Fibroblast of the conjunctiva (primary cell): ENCODE data around the gene CD59.
A peak's percentile ranks its signal among the peaks of the same experiment; 100 is the strongest.
"Not testable (repeated sequence)": the region's sequence is repeated elsewhere in the genome, so short reads cannot be mapped to it uniquely, and the experiment has no call there.

ENCODE experiments used
- DNase-seq: peaks from one replicate; pipeline ENCODE4 v3.0.0-alpha.2; 2010; ENCODE audit warnings: low read depth

The CD59 gene

DNA sequence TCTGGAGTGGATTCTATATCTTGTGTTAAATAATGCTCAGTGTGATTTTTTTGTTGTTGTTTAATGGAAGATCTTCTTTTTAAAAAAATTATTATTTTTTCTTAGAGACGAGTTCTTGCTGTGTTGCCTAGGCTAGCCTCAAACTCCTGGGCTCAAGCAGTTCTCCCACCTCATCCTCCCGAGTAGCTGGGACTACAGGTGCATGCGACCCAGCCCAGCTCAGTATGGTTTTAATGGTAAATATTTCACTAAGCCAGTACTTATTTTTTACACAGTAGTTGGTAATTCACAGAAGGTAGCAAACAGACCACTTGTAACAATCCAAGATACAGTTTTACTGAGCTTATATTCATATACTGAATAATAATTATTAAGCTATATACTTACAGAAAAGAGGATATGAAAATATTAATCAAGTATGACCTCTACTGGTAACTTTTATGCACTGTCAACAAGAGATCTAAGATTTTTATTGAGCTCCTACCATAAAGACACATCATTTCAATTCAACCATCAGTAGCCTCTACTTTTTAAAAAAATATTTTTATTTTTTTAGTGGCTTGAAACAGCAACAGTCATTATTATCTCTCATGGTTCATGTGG is 6.1 kb upstream of the CD59 start:
- DNase-seq: no peak

DNA sequence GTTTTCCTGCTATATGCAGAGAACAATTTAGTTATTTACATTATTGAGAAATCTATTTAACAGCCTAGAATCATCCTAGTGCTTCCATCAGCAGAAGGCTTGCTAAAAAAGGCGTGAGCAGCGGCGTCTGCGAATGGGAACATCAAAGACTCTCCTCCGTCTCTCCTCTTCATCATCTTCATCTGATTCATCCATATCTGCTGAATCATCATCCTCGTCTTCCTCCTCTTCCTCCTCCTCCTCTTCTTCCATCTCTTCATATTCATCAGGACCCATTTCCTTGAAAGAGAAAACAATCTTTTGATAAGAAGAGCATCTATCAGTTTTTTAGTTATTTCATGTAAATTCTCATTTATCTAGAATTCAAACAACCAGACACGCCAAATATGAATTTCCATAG is 5.6 kb upstream of the CD59 start:
- no peak for DNase-seq

DNA sequence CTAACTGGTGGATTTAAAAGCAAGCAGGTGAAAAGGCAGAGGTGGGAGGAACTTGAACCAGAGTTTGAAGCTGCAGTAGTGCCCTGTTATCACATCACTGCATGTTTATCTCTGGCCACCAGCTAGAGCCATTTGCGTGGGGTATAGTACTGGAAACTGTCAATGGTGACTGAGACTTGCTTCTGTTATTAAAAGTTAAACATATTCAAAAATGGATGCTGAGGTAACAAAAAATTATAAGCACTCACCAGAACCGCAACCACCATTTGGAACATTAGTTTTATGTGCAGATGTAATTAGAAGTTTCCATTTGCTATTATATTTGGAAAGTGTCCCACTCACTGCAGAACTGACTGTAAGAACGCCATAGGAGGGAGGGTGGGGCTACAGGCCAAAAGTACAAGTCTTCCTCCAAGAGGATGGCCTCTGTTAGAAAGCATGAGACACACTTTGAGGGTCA is 1.2 kb upstream of the CD59 start:
- DNase-seq: no peak

DNA sequence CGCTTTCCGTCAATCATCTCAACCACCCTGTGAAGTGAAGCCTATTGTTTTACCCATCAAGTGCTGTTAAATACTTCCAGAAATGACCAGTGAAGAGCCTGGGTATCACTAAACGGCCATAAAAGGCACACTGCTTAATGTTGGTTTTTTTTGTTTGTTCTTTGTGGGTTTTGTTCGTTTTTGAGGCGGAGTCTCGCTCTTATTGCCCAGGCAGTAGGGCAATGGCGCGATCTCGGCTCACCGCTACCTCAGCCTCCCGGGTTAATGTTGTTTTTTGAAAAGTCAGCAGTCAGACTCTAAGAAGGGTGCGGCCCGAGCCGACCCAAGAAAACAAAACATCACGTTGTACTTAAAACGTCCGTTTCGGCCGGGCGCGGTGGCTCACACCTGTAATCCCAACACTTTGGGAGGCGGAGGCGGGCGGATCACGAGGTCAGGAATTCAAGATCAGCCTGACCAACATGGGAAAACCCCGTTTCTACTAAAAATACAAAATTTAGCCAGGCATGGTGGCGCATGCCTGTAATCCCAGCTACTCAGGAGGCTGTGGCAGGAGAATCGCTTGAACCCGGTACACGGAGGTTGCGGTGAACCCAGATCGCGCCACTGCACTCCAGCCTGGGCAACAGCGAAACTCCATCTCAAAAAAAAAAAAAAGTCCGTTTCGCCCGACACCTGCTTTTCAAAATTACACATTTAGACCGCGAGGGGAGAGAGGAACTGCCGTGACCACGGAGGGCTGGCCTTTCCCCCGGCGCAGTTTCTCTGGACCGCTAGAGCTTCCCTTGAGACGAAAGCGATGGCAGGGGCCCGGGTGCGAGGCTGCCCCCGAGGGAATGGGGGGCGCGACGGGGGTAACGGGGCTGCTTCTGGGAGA is 714 bp downstream of the CD59 start:
- DNase-seq: no peak

DNA sequence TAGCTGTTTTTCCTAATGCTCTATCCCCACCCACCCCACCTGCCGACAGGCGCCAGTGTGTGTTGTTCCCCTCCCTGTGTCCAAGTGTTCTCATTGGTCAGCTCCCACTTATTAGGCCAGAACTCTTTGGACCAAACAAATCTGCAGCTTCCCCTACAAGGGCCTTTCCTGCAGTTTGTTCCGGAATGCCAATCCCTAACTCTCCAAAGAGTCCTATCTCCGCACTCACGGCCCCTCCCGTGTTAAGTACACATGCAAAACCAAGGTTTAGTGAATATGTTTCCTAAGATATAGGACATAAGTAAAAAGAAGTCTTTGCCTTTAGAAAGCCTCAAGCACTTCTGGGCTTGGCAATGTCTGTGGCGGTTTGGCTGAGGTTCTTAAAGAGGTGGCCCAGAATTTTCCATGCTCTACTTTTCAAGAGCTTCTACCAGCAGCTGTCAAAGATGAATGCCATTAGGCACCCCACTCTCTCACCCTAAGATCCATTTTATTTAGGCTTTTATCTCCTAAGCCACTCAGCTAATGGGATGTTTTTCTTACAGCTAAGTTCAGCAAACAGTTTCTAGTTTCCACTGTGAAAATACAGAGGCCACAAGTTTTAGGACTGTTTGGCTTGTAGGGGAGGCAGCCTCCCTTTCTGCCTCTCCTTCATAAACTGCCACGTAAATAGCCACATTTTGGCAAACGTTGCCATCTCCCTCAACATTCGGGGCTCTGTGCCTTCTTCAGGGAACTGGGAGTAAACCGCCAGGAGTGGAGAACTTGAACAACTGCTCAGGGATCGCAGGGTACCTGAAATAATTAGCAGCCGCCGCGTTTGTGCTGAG is 1.6 kb downstream of the CD59 start:
- DNase-seq: no peak

- no peak for DNase-seq
Observed at GRCh38 chr11:33733980-33734379, 2.2 kb downstream of the CD59 start.

DNA sequence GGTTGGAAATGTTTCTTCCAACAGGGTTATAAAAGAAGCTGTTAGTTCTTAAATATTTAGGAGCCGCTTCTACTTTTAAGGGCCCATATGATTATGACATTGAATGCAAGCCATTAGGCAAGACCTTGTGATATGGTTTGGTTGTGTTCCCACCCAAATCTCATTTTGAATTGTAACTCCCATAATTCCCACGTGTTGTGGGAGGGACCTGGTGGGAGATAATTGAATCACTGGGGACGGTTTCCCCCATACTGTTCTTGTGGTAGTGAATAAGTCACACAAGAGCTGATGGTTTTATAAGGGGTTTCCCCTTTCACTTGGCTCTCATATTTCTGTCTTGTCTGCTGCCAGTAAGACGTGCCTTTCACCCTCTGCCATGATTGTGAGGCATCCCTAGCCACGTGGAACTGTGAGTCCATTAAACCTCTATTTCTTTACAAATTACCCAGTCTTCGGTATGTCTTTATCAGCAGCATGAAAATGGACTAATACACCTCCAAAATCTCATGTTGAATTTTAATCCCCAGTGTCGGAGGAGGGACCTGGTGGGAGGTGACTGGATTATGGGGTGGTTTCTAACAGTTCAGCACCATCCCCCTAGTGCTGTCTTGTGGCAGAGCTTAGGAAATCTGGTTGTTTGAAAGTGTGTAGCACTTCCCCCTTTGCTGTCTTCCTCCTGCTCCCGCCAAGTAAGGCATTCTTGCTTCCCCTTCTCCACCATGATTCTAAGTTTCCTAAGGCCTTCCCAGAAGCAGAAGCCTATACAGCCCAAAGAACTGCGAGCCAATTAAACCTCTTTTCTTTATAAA is 4.3 kb downstream of the CD59 start:
- DNase-seq: no peak

GRCh38 chr11:33730716-33731115 is 5.5 kb downstream of the CD59 start:
- no peak for DNase-seq

DNA sequence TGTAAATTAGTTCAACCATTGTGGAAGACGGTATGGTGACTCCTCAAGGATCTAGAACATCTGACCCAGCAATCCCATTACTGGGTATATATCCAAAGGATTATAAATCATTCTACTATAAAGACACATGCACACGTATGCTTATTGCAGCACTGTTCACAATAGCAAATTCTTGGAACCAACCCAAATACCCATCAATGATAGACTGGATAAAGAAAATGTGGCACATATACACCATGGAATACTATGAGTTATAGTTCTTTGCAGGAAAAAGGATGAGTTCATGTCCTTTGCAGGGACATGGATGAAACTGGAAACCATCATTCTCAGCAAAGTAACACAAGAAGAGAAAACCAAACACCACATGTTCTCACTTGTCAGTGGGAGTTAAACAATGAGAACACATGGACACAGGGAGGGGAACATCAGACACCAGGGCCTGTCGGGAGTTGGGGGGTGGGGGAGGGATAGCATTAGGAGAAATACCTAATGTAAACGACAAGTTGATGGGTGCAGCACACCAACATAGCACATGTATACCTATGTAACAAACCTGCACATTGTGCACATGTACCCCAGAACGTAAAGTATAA is 7.1 kb downstream of the CD59 start:
- DNase-seq: not testable (repeated sequence)

- DNase-seq: not testable (repeated sequence)
Observed at GRCh38 chr11:33727539-33727938, 8.7 kb downstream of the CD59 start.

- DNase-seq: no peak
Observed at GRCh38 chr11:33725496-33725895, 10.7 kb downstream of the CD59 start.

DNA sequence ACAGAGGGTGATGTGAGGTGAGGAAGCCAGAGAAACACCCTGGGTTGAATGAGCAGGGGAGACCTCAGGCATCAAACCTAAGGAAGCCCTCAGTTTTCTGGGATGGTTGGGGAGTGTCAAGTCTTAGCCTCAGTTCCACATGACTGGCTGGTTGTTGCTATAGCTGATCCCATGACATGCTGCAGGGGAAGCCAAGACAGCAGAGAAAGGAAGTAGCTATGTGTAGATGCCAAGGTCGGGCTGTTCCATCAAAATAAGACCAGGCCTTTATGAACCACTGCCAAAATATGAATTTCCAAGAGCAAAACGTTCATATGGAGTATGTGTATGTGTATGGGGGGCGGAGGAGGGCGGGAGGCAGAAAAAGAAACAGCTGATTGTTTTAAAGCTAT is 11.6 kb downstream of the CD59 start:
- no peak for DNase-seq

- peak; percentile 48 for DNase-seq
Observed at GRCh38 chr11:33723238-33723881, 12.9 kb downstream of the CD59 start.

DNA sequence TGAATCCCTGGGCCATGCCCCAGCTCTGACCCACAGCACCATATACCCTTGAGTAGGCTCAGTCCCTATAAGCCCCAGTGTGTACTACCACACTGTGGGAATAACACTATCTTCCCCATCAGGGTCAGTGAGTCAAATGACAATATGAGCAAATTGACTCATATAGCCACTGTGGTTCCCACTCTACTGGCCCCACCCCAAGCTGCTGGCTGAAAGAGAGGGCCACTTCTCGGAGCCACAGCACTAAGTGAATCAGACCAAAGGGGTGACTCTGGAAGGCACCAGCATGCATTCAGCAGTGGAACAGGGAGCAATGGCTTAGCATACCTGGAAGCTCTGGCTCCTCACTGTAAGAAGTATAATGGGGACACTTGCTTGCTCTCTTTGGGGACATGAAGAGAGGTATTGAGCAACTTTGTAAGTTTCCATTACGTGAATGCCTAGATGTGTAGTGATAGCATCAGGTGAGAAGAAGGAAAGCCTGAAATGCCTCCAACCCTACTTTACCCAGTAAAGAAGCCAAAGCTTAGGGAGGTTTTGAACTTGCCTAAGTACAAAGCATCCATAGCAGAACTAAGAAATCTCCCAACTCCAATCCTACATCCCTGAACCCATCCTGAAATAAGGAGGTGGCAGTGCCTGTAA is 13.5 kb downstream of the CD59 start:
- no peak for DNase-seq

DNA sequence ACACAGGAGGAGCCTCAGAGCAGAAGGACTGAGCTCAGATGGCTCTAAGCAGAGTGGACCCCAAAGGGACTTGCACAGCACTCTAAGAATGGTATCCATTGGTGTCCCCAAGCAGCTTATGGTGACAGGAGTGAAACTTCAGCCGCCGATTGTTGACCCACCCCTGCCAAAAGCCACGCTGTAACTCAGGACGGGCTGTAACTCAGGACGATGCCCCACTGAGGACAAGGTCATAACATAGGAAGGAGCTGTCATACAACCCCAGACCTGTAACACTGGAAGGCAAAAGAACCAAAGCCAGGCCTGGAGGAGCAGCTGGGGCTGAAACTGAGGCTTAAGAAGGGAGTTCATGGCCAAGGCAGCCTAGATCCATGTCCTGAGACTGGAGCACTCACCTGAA is 14.2 kb downstream of the CD59 start:
- DNase-seq: no peak

DNA sequence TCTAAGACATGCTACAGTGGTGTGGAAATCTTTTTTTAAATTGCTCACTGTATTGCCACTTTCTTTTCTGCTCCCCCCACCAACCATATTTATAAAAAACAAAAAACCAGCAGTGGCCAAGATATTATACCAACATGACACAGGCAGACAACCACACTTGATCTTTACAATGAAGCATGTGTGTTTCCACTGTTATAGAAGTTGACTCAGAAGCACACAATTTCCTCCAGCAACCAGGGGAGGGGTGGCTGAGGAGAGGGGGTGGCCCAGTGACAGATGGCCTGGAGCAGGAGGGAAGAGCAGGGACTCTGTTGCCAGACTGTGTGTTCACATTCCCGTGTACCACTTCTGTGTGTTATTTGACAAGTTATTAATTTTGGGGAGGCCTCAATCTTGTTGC is 14.8 kb downstream of the CD59 start:
- DNase-seq: no peak

GRCh38 chr11:33719587-33719986 is 16.6 kb downstream of the CD59 start:
- DNase-seq: no peak

DNA sequence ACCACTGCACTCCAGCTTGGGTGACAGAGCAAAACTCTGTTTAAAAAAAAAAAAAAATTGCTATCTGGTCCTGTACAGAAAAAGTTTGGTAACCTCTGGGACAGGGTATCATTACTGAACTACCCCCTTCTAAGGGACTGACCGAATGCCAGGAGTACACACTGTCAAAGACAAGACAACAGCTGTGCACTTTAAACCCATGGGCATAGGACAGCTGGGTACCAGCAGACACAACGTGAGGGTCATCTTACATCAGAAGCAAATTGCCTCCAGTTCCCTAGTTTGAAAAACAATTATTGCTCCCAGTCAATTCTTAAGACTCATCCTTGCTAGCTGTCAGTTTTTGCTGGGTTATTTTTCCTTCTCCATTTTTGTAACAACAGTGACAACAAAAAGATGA is 17.8 kb downstream of the CD59 start:
- DNase-seq: no peak

DNA sequence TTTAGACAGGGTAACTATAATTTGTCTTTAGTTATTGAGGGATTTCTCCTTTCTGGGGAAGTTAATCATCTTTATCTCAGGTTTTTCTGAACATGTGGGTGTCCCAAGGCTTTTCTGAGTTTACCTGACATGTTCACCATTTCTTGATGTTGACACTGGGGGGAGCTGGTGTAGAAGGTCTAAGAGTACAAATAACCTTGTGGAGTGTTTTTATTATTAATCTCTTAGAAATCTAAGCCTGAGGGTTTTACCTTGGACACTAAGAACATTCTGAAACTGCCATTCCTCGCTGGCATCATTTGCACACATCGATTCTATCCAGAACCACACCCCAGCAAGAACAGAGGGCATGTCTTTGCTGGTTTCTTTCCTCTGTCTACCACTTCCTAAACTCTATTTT is 20.0 kb downstream of the CD59 start:
- no peak for DNase-seq

GRCh38 chr11:33713856-33714398 is 22.3 kb downstream of the CD59 start:
- no peak for DNase-seq
